ENCODE data around the gene LEFTY2. TPM values are rescaled to one million over a fixed set of nuclear protein-coding genes. Genes with fewer than 3 reads are reported as not detected.

LEFTY2 gene
- polyA plus RNA-seq, 3 donors: not detected

- no peak overlapping the region for H3K27ac ChIP-seq (ENCODE audit: low read depth in 1 of 2, low read length in 2 of 2)
- H3K79me2 ChIP-seq (ENCODE audit: insufficient read depth, low read length): no peaks in the 10 kb centered on the region
- peak overlapping the region in 1 of 7 donors; percentile 57 for H3K27ac Mint-ChIP-seq
- no peak overlapping the region for H2AFZ ChIP-seq (ENCODE audit: insufficient read depth, low read depth, low read length, poor library complexity, severe bottlenecking)
- H3K4me1 ChIP-seq (ENCODE audit: control insufficient read depth in 1 of 2, insufficient read depth in 2 of 2, low read length in 2 of 2): no peaks in the 10 kb centered on the region
- intact Hi-C loops (cut with micrococcal nuclease): no loop called here
- H3K4me3 ChIP-seq (replicated peaks in 1 of 3; ENCODE audit: low read depth in 2 of 3, low read length in 3 of 3): no peak overlapping the region
- no peaks in the 10 kb centered on the region for H3K4me1 Mint-ChIP-seq
- no peak overlapping the region for H3K4me3 Mint-ChIP-seq
- H3K27me3 Mint-ChIP-seq (ENCODE audit: low read depth in 3 of 3): peaks cover 9 to 14% (median 10%) of the 10 kb centered on the region in 3 donors
- no peaks in the 10 kb centered on the region for H3K36me3 Mint-ChIP-seq
- H3K9me3 ChIP-seq (replicated peaks in 1 of 2; ENCODE audit: control insufficient read depth in 1 of 2, insufficient read depth in 1 of 2, low read length in 2 of 2): no peaks in the 10 kb centered on the region
- H3K27me3 ChIP-seq (ENCODE audit: control insufficient read depth in 2 of 2, insufficient read depth in 2 of 2, low read length in 2 of 2): peaks cover 0 to 5% of the 10 kb centered on the region in 2 donors
- no peak overlapping the region for H3K9ac ChIP-seq (ENCODE audit: insufficient read depth, low read length, poor library complexity, severe bottlenecking)
- no peaks in the 10 kb centered on the region for H3K36me3 ChIP-seq (replicated peaks in 1 of 2; ENCODE audit: control insufficient read depth in 1 of 2, insufficient read depth in 2 of 2, low read length in 2 of 2)
- H4K20me1 ChIP-seq (ENCODE audit: insufficient read depth, low read length): no peaks in the 10 kb centered on the region
- no peaks in the 10 kb centered on the region for H3K9me3 Mint-ChIP-seq
- TF ChIP-seq CTCF (IDR thresholded peaks at IDR 0.05): no peak
- WGBS (ENCODE audit: insufficient coverage): 100% methylated on average over 6 of the region's 14 CpGs
- no peak overlapping the region for H3K4me2 ChIP-seq (replicated peaks; ENCODE audit: extremely low read depth, low read length, poor library complexity, severe bottlenecking)
- no peak for DNase-seq
Observed at GRCh38 chr1:225891229-225891972, 49.6 kb downstream of the LEFTY2 start.

GRCh38 chr1:225890346-225891228, 50.4 kb downstream of the LEFTY2 start:
- no peak overlapping the region for H3K4me3 Mint-ChIP-seq
- no peak overlapping the region for H3K9ac ChIP-seq (ENCODE audit: insufficient read depth, low read length, poor library complexity, severe bottlenecking)
- H3K4me3 ChIP-seq (replicated peaks in 1 of 3; ENCODE audit: low read depth in 2 of 3, low read length in 3 of 3): no peak overlapping the region
- no peaks in the 10 kb centered on the region for H3K36me3 ChIP-seq (replicated peaks in 1 of 2; ENCODE audit: control insufficient read depth in 1 of 2, insufficient read depth in 2 of 2, low read length in 2 of 2)
- no peak overlapping the region for H3K27ac ChIP-seq (ENCODE audit: low read depth in 1 of 2, low read length in 2 of 2)
- H3K79me2 ChIP-seq (ENCODE audit: insufficient read depth, low read length): no peaks in the 10 kb centered on the region
- no peaks in the 10 kb centered on the region for H3K9me3 ChIP-seq (replicated peaks in 1 of 2; ENCODE audit: control insufficient read depth in 1 of 2, insufficient read depth in 1 of 2, low read length in 2 of 2)
- H3K27ac Mint-ChIP-seq: no peak overlapping the region
- H3K4me1 ChIP-seq (ENCODE audit: control insufficient read depth in 1 of 2, insufficient read depth in 2 of 2, low read length in 2 of 2): peaks cover 0 to under 1% of the 10 kb centered on the region in 2 donors
- H3K9me3 Mint-ChIP-seq: no peaks in the 10 kb centered on the region
- peaks cover 1% of the 10 kb centered on the region for H3K4me1 Mint-ChIP-seq
- no peak for DNase-seq
- intact Hi-C loops (cut with micrococcal nuclease): no loop called here
- no peak for TF ChIP-seq CTCF (IDR thresholded peaks at IDR 0.05)
- 93% methylated on average over 3 of the region's 6 CpGs for WGBS (ENCODE audit: insufficient coverage)
- H3K4me2 ChIP-seq (replicated peaks; ENCODE audit: extremely low read depth, low read length, poor library complexity, severe bottlenecking): no peak overlapping the region
- H2AFZ ChIP-seq (ENCODE audit: insufficient read depth, low read depth, low read length, poor library complexity, severe bottlenecking): no peak overlapping the region
- H4K20me1 ChIP-seq (ENCODE audit: insufficient read depth, low read length): no peaks in the 10 kb centered on the region
- H3K27me3 ChIP-seq (ENCODE audit: control insufficient read depth in 2 of 2, insufficient read depth in 2 of 2, low read length in 2 of 2): peaks cover 0 to 5% of the 10 kb centered on the region in 2 donors
- H3K27me3 Mint-ChIP-seq (ENCODE audit: low read depth in 3 of 3): peaks cover 9 to 14% (median 13%) of the 10 kb centered on the region in 3 donors
- H3K36me3 Mint-ChIP-seq: no peaks in the 10 kb centered on the region

All from CD14-positive monocyte (primary cell).